Endothelial cell of umbilical vein (primary cell): Measurements from ENCODE around the gene PLEKHO1. TPM values are rescaled to one million over a fixed set of nuclear protein-coding genes. Genes with fewer than 3 reads are reported as not detected.

Experiments used
- BruUV-seq: library from RNA; stranded (reverse); fragments of 400-500 nt; replicated peaks from 2 replicates; lab custom pipeline; 2021; lab: Mats Ljungman, UMichigan
- CTCF ChIA-PET: fragments of 300-600, 350-600 bp; sonication (Branson Sonifier 250); formaldehyde crosslinking; loops from one replicate; lab custom pipeline; 2021; ENCODE audit warnings: antibody characterized with exemption, inconsistent platforms; lab: Charles Lee
- POLR2A ChIA-PET: fragments of 300-600, 350-600 bp; sonication (Branson Sonifier 250); formaldehyde crosslinking; loops from one replicate; lab custom pipeline; 2021; ENCODE audit warnings: antibody characterized with exemption, inconsistent platforms; lab: Charles Lee
- DNase-seq: peaks from one replicate; pipeline ENCODE4 v3.0.0-alpha.2; 2011; ENCODE audit warnings: low read depth, low spot score
- FAIRE-seq: peaks from 2 replicates; lab custom pipeline; 2011; peaks lifted over from hg19 to GRCh38; lab: Jason Lieb, UNC
- H2AFZ ChIP-seq: 2 replicates; pipeline ENCODE4 v1.6.0; 2012; ENCODE audit warnings: low read depth, low read length, control low read depth, inconsistent platforms
- H3K27ac ChIP-seq: 2 replicates; pipeline ENCODE4 v1.5.1; 2011; ENCODE audit warnings: low read depth, mild to moderate bottlenecking, control low read depth, low read length, moderate library complexity; ENCODE audit not compliant: insufficient read depth
- H3K27me3 ChIP-seq, 2 experiments: 2 replicates each; pipeline versions ENCODE4 v1.6.0 to v1.6.1; 2011; ENCODE audit warnings: low read length in 2 of 2, mixed read lengths in 1 of 2; ENCODE audit not compliant: control insufficient read depth in 2 of 2, insufficient read depth in 2 of 2
- H3K36me3 ChIP-seq, 2 experiments: 2 replicates in 1 of 2; 3 replicates in 1 of 2; pipeline ENCODE4 v1.5.1; 2011; ENCODE audit warnings: low read length in 2 of 2, mild to moderate bottlenecking in 1 of 2, moderate library complexity in 1 of 2; ENCODE audit not compliant: control insufficient read depth in 2 of 2, insufficient read depth in 2 of 2; ENCODE audit errors: extremely low read depth in 1 of 2
- H3K4me1 ChIP-seq: 3 replicates; pipeline ENCODE4 v1.5.1; 2011; ENCODE audit warnings: mild to moderate bottlenecking, low read length; ENCODE audit not compliant: control insufficient read depth, insufficient read depth; ENCODE audit errors: extremely low read depth
- H3K4me2 ChIP-seq: 2 replicates; pipeline ENCODE4 v1.6.1; 2011; ENCODE audit warnings: low read length, control low read depth, mixed read lengths; ENCODE audit not compliant: insufficient read depth
- H3K4me3 ChIP-seq, 3 experiments: fragments of 200-600 bp in 1 of 3; sonication (generic), shearing (Covaris generic) in 1 of 3; replicated peaks in 1 of 3; 2 replicates each; pipeline ENCODE4 v1.5.1; 2011 to 2016; ENCODE audit warnings: control low read depth in 3 of 3, low read length in 3 of 3, mild to moderate bottlenecking in 2 of 3, inconsistent platforms in 1 of 3, low read depth in 1 of 3, moderate library complexity in 1 of 3; ENCODE audit not compliant: insufficient read depth in 1 of 3
- H3K79me2 ChIP-seq: 2 replicates; pipeline ENCODE4 v1.6.0; 2012; ENCODE audit warnings: low read length, inconsistent platforms; ENCODE audit not compliant: control insufficient read depth, insufficient read depth
- H3K9ac ChIP-seq: replicated peaks from 2 replicates; pipeline ENCODE3; 2011; ENCODE audit warnings: low read length, control low read depth; ENCODE audit not compliant: insufficient read depth; ENCODE audit errors: extremely low read depth
- H3K9me1 ChIP-seq: replicated peaks from 3 replicates; pipeline ENCODE4 v1.6.0; 2011; ENCODE audit warnings: mild to moderate bottlenecking, low read length; ENCODE audit not compliant: control insufficient read depth, insufficient read depth; ENCODE audit errors: extremely low read depth
- H3K9me3 ChIP-seq: replicated peaks from 2 replicates; pipeline ENCODE4 v1.5.1; 2012; ENCODE audit warnings: low read length, inconsistent platforms; ENCODE audit not compliant: control insufficient read depth, insufficient read depth
- H4K20me1 ChIP-seq: replicated peaks from 2 replicates; pipeline ENCODE3; 2011; ENCODE audit warnings: mild to moderate bottlenecking, low read length; ENCODE audit not compliant: control insufficient read depth, insufficient read depth; ENCODE audit errors: extremely low read depth
- EZH2 ChIP-seq: IDR thresholded peaks from 2 replicates; pipeline ENCODE4 v1.6.1; 2012; ENCODE audit warnings: borderline replicate concordance, low read depth, mild to moderate bottlenecking, moderate library complexity, low read length, inconsistent platforms; ENCODE audit not compliant: severe bottlenecking
- FOS ChIP-seq: IDR thresholded peaks from 2 replicates; pipeline ENCODE4 v1.6.1; 2011; ENCODE audit warnings: mild to moderate bottlenecking, low read length, moderate library complexity, borderline replicate concordance; ENCODE audit not compliant: insufficient read depth
- GATA2 ChIP-seq: IDR thresholded peaks from 2 replicates; pipeline ENCODE4 v1.7.0; 2011; ENCODE audit warnings: low read depth, mild to moderate bottlenecking, moderate library complexity, mixed read lengths, low read length; ENCODE audit not compliant: insufficient read length, insufficient read depth
- JUN ChIP-seq: IDR thresholded peaks from 2 replicates; pipeline ENCODE4 v1.6.1; 2011; ENCODE audit warnings: borderline replicate concordance, low read depth; ENCODE audit not compliant: insufficient read length, insufficient read depth
- MYC ChIP-seq: IDR thresholded peaks from one replicate; pipeline ENCODE4 v1.6.1; 2011; ENCODE audit warnings: mild to moderate bottlenecking, low read depth, low read length
- POLR2A ChIP-seq: IDR thresholded peaks from 2 replicates; pipeline ENCODE4 v1.6.1; 2012; ENCODE audit warnings: low read depth, mild to moderate bottlenecking, control low read depth, low read length
- POLR2AphosphoS5 ChIP-seq: IDR thresholded peaks from 2 replicates; pipeline ENCODE4 v1.6.1; 2012; ENCODE audit warnings: low read depth, mild to moderate bottlenecking, control low read depth, low read length, moderate library complexity; ENCODE audit not compliant: insufficient read depth
- dilution Hi-C: fragments of 300-500 bp; cut with MboI; formaldehyde crosslinking; loops from one replicate; pipeline ENCODE4 v1.15.0; 2019; ENCODE audit warnings: low sequenced_read_pairs; ENCODE audit not compliant: extremely low pct_ligation_motif_present
- intact Hi-C: fragments of 100-400 bp; cut with micrococcal nuclease; formaldehyde crosslinking; loops from one replicate; pipeline ENCODE4 v1.10.0; 2022
- polyA plus RNA-seq, 4 experiments: library from polyadenylated mRNA; depleted of rRNA in 3 of 4; stranded (reverse) in 3 of 4; unstranded in 1 of 4; fragments of >200 nt; gene quantifications; 2 replicates each; pipeline versions ENCODE4 v1.2.1 to v1.2.3, GENCODE V29; 2011 to 2012; ENCODE audit warnings: missing spikeins in 1 of 4
- total RNA-seq: library from RNA; stranded (reverse); gene quantifications from 2 replicates; pipeline ENCODE4 v1.2.3, GENCODE V29; 2021
- TF ChIP-seq, protein P1 (sequence below), 2 donors: IDR thresholded peaks; 1 replicate in 1 of 2; 2 replicates in 1 of 2; pipeline ENCODE4 v1.5.1; 2011; ENCODE audit warnings: low read length in 2 of 2, mild to moderate bottlenecking in 2 of 2, moderate library complexity in 2 of 2, control low read depth in 1 of 2, inconsistent platforms in 1 of 2, low read depth in 1 of 2; ENCODE audit not compliant: insufficient read depth in 1 of 2; ENCODE audit errors: extremely low read depth in 1 of 2
- TF ChIP-seq, protein P2 (sequence below): IDR thresholded peaks from 2 replicates; pipeline ENCODE4 v1.6.1; 2011; ENCODE audit not compliant: insufficient read depth, insufficient read length

The PLEKHO1 gene
- total and polyA plus RNA-seq, 2 donors (not counting 3 experiments of a cell fraction or from before 2014, with no cell fraction given) = 59.8 to 101 TPM

DNA sequence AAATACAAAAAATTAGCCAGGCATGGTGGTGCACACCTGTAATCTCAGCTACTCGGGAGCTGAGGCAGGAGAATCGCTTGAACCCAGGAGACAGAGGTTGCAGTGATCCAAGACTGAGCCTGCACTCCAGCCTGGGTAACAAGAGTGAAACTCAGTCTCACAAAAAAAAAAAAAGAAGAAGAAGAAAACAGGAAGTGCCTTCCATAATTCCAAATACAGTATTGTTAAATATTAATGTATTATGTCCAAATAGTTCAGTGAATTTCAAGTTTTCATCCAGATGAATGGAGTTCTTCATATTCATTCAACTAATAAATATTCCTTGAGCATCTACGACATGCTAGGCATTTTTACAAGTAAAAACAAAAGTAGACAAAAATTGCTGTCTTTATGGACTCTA, 33.3 kb downstream of the PLEKHO1 start:
- intact Hi-C loops = no loop called here
- H3K9me1 ChIP-seq = no peaks in the 10 kb centered on the region
- CTCF ChIA-PET = interaction anchor here (0.9 to 1.2 kb wide), 4 partner anchors 11 to 110 kb away, joined by 3 to 5 read pairs (median 4); no protein-coding TSS in a partner anchor
- FAIRE-seq (no peak), DNase-seq (no peak)
- H3K4me1 ChIP-seq = no peaks in the 10 kb centered on the region
- no peaks in the 10 kb centered on the region for H4K20me1 ChIP-seq
- dilution Hi-C loops = no loop called here
- POLR2A ChIA-PET = no interaction called here
- no peaks in the 10 kb centered on the region for H3K9me3 ChIP-seq
- no peaks in the 10 kb centered on the region for H3K79me2 ChIP-seq
- TF ChIP-seq GATA2 = no peak
- no peak for TF ChIP-seq POLR2AphosphoS5
- no peak for TF ChIP-seq POLR2A
- TF ChIP-seq JUN = no peak
- TF ChIP-seq, protein P1, sequence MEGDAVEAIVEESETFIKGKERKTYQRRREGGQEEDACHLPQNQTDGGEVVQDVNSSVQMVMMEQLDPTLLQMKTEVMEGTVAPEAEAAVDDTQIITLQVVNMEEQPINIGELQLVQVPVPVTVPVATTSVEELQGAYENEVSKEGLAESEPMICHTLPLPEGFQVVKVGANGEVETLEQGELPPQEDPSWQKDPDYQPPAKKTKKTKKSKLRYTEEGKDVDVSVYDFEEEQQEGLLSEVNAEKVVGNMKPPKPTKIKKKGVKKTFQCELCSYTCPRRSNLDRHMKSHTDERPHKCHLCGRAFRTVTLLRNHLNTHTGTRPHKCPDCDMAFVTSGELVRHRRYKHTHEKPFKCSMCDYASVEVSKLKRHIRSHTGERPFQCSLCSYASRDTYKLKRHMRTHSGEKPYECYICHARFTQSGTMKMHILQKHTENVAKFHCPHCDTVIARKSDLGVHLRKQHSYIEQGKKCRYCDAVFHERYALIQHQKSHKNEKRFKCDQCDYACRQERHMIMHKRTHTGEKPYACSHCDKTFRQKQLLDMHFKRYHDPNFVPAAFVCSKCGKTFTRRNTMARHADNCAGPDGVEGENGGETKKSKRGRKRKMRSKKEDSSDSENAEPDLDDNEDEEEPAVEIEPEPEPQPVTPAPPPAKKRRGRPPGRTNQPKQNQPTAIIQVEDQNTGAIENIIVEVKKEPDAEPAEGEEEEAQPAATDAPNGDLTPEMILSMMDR (IDR thresholded peaks at IDR 0.05; ENCODE audit: extremely low read depth in 1 of 2, insufficient read depth in 1 of 2, low read depth in 1 of 2, low read length in 2 of 2) = no peak
- TF ChIP-seq FOS = no peak
- no peak for TF ChIP-seq EZH2
- TF ChIP-seq, protein P2, sequence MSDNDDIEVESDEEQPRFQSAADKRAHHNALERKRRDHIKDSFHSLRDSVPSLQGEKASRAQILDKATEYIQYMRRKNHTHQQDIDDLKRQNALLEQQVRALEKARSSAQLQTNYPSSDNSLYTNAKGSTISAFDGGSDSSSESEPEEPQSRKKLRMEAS = no peak
- no peak for TF ChIP-seq MYC
- H3K36me3 ChIP-seq = no peaks in the 10 kb centered on the region
- no peak overlapping the region for H3K27ac ChIP-seq
- H3K4me3 ChIP-seq = no peak overlapping the region
- H3K9ac ChIP-seq = no peak overlapping the region
- H2AFZ ChIP-seq = no peak overlapping the region
- peaks cover 0 to 3% of the 10 kb centered on the region in 2 experiments for H3K27me3 ChIP-seq
- H3K4me2 ChIP-seq = no peak overlapping the region
- BruUV-seq = no TSS peak
